Right cardiac atrium (tissue), 5 donors: ENCODE results near the gene DIS3L2. TPM values are rescaled to one million over a fixed set of nuclear protein-coding genes. Genes with fewer than 3 reads are reported as not detected.
A peak's percentile ranks its signal among the peaks of the same experiment; 100 is the strongest.

ENCODE experiments used
- ATAC-seq, 2 donors: fragments of 200-7000 bp; cut with Tn5 transposase; one replicate each; pipeline versions ENCODE4 v1.8.0 to v1.9.1; 2020; ENCODE audit warnings: moderate library complexity in 2 of 2, mild to moderate bottlenecking in 1 of 2
- DNase-seq, 3 donors: peaks; one replicate each; pipeline ENCODE4 v3.0.0-alpha.2; 2020
- H3K27ac ChIP-seq: one replicate; pipeline ENCODE4 v1.5.1; 2013; ENCODE audit warnings: mild to moderate bottlenecking, low read length, control low read depth, moderate library complexity
- H3K27me3 ChIP-seq: one replicate; pipeline ENCODE4 v1.6.1; 2013; ENCODE audit not compliant: control insufficient read depth, insufficient read depth
- H3K4me1 ChIP-seq: one replicate; pipeline ENCODE4 v1.6.1; 2013; ENCODE audit warnings: low read length; ENCODE audit not compliant: control insufficient read depth, insufficient read depth
- H3K4me3 ChIP-seq: one replicate; pipeline ENCODE4 v1.5.1; 2013; ENCODE audit warnings: low read length, control low read depth
- H3K9me3 ChIP-seq: one replicate; pipeline ENCODE4 v1.6.1; 2013; ENCODE audit warnings: low read length; ENCODE audit not compliant: control insufficient read depth
- WGBS: extraction: QIAGEN DNeasy Blood & Tissue Kit; methylation state at CpG from one replicate; pipeline ENCODE4 v1.1.7; 2013; 5-methylcytosine and 5-hydroxymethylcytosine counted together
- intact Hi-C, 4 donors: fragments of 100-400 bp; cut with DNase I; formaldehyde crosslinking; loops; one replicate each; pipeline versions ENCODE4 v1.11.0 to v1.14.0; 2022 to 2023
- polyA plus RNA-seq: library from polyadenylated mRNA; stranded (reverse); fragments of 200-250 nt; gene quantifications from one replicate; pipeline ENCODE4 v1.2.3, GENCODE V29; 2013
- total RNA-seq, 4 donors: library from RNA; stranded (reverse); fragmentation: NEBNext Ultra II Directional; extraction: Animal tissue kit (Norgen Biotek cat#: 25700); gene quantifications; one replicate each; pipeline ENCODE4 v1.2.1, GENCODE V29; 2021
- donor health status: healthy with polysubstance abuse.
- donor health status: DM: no; HTN: yes; CAD: no.
- donor health status: DM: no; HTN: no; CAD: no.
- donor health status: DM: no; HTN: yes; CAD: no; lungs with severe emphysema.
- donor health status: DM: yes; HTN: yes; CAD: no.

The DIS3L2 gene
- total and polyA plus RNA-seq, 5 donors = 11.0 to 25.4 (median 20.5) TPM

DNA sequence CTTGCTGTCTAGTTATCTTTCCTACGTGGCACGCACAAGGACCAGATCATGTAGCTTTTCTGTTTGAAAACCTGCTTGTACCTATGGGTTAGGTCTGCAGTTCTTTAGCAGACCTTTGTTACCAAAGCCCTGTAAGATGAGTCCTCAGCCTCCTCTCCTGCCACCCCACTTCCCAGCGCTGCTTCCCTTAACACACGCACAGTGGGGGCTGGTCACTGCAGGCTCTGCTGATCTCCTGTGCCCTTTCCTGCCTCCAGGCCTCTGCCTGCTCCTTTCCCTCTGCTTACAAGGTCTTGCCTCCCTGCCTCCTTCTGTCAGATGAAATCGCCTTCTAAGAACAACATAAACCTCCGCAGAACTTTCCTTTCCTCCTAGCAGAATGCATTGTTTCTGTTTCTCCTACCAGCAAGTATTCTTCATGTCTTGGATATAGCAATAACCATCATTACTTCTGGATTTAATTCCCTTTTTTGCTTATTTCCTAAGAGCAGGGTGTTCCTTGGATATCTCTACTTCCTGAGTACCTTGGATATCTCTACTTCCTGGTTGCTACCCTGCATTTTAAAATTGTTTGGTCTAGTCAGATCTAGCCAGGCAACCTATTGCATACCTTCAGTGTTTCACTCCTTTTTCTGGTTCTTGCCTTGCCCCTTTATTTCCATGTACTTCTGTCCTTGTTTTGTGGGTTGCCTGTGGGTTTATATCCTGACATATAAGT lies 257.4 kb downstream of the DIS3L2 start:
- intact Hi-C loops = no loop called here
- DNase-seq = no peak
- WGBS = 81% methylated on average over 6 of the region's 6 CpGs

DNA sequence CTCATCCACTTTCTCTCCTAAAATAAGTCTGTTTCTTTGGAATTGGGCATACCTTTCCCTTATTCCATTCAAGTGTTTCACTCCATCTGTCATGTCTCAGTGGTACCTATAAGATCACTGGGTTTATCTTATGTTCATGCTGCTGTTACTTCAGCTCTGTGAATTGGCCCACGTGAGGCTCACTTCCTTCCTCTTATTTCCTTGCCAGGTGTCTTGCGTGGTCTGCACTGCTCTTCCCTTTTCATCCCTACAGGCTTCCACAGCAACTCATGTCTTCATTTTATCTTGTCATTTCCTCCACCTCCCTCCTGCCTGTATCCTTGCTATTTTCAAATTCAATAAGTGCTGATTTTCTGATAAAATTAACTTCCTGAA lies 258.0 kb downstream of the DIS3L2 start:
- WGBS = 55% methylated on average over 2 of the region's 2 CpGs
- Histone ChIP-seq H3K9me3 (no peaks in the 10 kb centered on the region), H3K4me1 (peaks cover 2% of the 10 kb centered on the region), H3K4me3 (no peak overlapping the region), H3K27ac (no peak overlapping the region), H3K27me3 (no peaks in the 10 kb centered on the region)
- no peak for DNase-seq
- intact Hi-C loops = no loop called here
- ATAC-seq = no peak

More for the DNA sequence above, 257.4 kb downstream of the DIS3L2 start:
- peaks cover 2% of the 10 kb centered on the region for H3K4me1 ChIP-seq
- H3K27me3 ChIP-seq = no peaks in the 10 kb centered on the region
- no peak overlapping the region for H3K4me3 ChIP-seq
- H3K9me3 ChIP-seq = no peaks in the 10 kb centered on the region
- no peak overlapping the region for H3K27ac ChIP-seq
- peak in 1 of 2 donors; percentile 55 for ATAC-seq

DNA sequence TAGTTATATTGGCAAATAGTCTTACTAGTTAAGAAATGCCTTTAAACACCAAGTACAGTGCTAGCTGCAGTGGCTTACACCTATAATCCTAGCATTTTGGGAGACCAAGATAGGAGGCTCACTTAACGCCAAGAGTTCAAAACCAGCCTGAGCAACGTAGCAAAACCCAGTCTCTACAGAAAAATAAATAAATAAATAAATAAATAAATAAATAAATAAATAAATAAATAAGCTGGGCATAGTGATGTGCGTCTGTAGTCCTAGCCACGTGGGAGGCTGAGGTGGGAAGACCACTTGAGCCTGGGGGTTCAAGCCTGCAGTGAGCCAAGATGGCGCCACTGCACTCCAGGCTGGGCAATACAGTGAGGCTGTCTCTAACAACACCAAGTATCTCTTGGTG lies 258.4 kb downstream of the DIS3L2 start:
- H3K9me3 ChIP-seq = no peaks in the 10 kb centered on the region
- peaks cover 2% of the 10 kb centered on the region for H3K4me1 ChIP-seq
- WGBS = 93% methylated on average over 5 of the region's 5 CpGs
- H3K27ac ChIP-seq = no peak overlapping the region
- ATAC-seq (no peak), DNase-seq (no peak)
- H3K27me3 ChIP-seq = no peaks in the 10 kb centered on the region
- no peak overlapping the region for H3K4me3 ChIP-seq
- intact Hi-C loops = no loop called here

DNA sequence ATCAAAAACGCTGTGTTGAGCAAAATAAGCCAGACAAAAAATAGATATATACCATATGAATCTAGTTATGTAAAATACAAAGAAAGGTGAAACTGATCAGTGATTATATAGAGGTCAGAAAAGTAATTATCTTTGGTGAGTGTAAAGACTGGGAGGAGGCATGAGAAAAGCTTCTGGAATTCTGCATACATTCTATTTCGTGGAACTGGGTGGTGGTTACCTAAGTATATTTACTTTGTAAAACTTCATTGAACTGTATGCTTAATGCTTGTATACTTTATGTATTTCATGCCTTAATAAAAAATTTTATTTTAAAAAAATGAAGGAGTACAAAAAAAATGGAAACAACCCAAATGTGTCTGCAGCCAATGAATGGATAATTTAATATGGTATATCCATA lies 263.9 kb downstream of the DIS3L2 start:
- H3K4me3 ChIP-seq = no peak overlapping the region
- DNase-seq (no peak), ATAC-seq (no peak)
- no peak overlapping the region for H3K27ac ChIP-seq
- WGBS = 49% methylated on average over 2 of the region's 2 CpGs
- no peaks in the 10 kb centered on the region for H3K4me1 ChIP-seq
- H3K27me3 ChIP-seq = no peaks in the 10 kb centered on the region
- H3K9me3 ChIP-seq = no peaks in the 10 kb centered on the region
- intact Hi-C loops = no loop called here

DNA sequence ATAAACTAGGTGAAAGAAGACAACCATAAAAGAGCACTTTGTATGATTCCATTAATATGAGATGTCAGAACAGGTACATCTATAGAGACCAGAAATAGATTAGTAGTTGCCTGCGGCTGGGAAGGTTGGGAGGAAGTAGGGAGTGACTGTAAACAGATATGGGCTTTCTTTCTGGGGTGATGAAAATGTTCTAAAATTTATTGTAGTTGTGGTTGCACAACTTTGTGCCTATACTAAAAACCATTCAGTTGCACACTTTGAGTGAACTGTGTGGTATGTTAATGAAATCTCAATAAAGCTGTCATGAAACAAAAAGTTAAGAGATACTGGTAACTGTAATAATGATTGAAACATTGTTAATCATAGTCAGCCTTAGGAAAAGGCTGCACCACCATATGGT lies 264.4 kb downstream of the DIS3L2 start:
- DNase-seq = no peak
- no peaks in the 10 kb centered on the region for H3K27me3 ChIP-seq
- no peak overlapping the region for H3K27ac ChIP-seq
- H3K4me1 ChIP-seq = no peaks in the 10 kb centered on the region
- intact Hi-C loops = no loop called here
- no peak for ATAC-seq
- WGBS = 91% methylated on average over 1 of the region's 1 CpG
- H3K9me3 ChIP-seq = no peaks in the 10 kb centered on the region
- H3K4me3 ChIP-seq = no peak overlapping the region

DNA sequence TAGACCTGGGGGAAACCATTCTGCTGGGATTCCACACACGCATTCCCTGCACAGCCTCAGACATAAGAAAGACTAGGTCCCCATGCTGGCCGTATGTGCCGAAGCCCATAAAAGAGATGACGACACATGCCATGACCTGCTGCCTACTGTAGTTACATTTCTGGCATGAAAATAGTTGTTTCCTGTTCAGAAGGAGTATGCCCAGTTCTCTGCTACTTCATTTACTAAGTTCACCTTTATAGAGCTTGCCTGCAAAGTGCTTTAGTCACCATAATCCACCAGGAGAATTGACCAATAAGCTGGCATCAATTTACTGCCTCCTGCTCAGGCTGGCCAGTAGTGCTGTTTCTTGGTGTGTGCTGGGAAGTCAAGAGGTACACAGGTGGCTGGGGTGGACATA lies 266.8 kb downstream of the DIS3L2 start:
- intact Hi-C loops = no loop called here
- no peak for ATAC-seq
- H3K27ac ChIP-seq = no peak overlapping the region
- no peaks in the 10 kb centered on the region for H3K9me3 ChIP-seq
- no peaks in the 10 kb centered on the region for H3K4me1 ChIP-seq
- no peak overlapping the region for H3K4me3 ChIP-seq
- H3K27me3 ChIP-seq = no peaks in the 10 kb centered on the region
- no peak for DNase-seq
- WGBS = 95% methylated on average over 4 of the region's 4 CpGs

DNA sequence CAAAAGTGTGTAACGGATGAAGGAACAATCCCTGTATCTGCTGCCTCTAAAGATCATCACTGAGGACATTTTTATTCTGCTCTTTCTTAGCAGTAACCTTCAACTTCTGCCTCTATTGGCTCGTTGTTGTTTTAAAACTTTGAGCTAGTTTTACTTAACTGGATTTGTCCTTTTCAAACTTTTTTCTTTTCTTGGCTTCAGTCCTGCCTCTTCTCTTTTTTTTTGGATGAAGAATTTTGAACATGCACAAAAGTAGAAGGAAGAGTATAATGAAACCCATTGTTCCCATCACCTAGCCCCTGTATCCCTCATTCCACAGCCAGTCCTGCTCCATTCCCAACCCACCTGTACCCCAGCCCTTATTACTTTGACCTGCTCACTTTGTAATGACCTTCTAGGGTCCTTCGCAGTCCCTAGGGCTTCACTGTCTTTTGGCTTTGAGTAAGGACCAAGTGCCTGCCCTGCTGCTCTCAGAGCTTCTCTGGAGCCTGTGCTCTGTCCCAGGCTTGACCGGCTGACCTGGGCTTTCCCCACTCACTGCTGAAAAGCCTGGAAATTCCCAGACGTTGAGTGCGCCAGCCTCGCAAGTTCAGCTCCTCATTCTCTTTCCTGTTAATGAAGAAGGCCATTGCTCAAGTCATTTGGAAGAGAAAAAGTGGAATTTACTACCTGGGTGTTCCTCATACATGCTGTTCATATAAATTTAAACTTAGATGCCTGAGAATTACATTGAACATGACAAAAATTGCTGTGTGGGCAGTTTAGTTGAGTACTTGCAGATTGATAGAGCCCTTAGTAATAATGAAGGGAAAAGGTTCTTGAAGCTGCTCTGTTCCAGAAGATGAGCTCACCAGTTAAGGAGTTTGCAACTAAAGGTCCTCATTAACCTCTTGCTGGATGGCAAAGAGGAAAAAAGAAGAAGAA lies 267.7 kb downstream of the DIS3L2 start:
- Histone ChIP-seq H3K4me3 (no peak overlapping the region), H3K27me3 (no peaks in the 10 kb centered on the region), H3K4me1 (peaks cover 2% of the 10 kb centered on the region), H3K27ac (no peak overlapping the region), H3K9me3 (no peaks in the 10 kb centered on the region)
- peak; percentile 71 to 80 for ATAC-seq
- WGBS = 52% methylated on average over 7 of the region's 7 CpGs
- intact Hi-C loops = no loop called here
- peak; percentile 48 to 75 (median 56) for DNase-seq

DNA sequence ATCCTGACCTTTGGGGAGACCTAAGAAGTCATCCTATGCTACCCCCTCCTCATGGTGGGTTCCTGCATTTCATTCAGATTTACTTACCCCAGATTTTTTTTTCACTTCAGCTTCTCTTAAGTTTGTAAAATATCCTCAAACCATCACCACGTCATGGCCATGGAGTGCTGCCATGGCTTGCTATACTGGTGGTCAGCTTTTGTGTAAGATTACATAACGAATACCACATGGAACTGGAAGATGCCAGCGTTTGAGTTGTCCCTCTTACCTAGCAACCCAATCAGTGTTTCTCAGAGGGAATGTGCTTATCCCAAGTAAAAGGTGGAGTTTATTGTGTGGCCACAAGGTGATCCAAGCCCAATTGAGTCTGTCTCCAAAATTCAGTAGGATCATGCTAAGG lies 268.4 kb downstream of the DIS3L2 start:
- intact Hi-C loops = no loop called here
- Histone ChIP-seq H3K27ac (no peak overlapping the region), H3K4me3 (no peak overlapping the region), H3K27me3 (no peaks in the 10 kb centered on the region), H3K4me1 (peaks cover 2% of the 10 kb centered on the region), H3K9me3 (no peaks in the 10 kb centered on the region)
- ATAC-seq (no peak), DNase-seq (peak in 1 of 3 donors; percentile 67)
- 69% methylated on average over 3 of the region's 3 CpGs for WGBS

DNA sequence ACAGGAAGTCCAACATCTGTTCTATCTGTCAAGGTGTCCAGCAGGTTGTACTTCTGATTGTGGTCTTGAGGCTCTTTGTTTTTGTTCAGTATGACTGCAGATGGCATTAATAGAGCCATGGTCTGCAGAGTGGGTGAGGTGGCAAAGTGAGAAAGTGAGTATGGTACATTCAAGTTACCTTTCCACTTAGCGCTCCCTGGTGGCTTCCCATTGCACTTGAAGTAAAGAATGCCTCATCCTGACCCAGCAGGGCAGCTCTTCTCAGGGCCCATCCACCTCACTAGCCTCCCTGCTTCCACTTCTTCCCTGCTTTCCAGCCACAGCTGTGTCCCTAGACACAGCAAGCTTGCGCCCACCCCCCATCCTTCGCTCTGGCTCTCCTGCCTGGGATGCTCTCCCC lies 269.0 kb downstream of the DIS3L2 start:
- no peaks in the 10 kb centered on the region for H3K9me3 ChIP-seq
- 96% methylated on average over 3 of the region's 3 CpGs for WGBS
- no peaks in the 10 kb centered on the region for H3K27me3 ChIP-seq
- ATAC-seq = no peak
- H3K27ac ChIP-seq = no peak overlapping the region
- DNase-seq = no peak
- intact Hi-C loops = no loop called here
- H3K4me1 ChIP-seq = peaks cover 2% of the 10 kb centered on the region
- no peak overlapping the region for H3K4me3 ChIP-seq

DNA sequence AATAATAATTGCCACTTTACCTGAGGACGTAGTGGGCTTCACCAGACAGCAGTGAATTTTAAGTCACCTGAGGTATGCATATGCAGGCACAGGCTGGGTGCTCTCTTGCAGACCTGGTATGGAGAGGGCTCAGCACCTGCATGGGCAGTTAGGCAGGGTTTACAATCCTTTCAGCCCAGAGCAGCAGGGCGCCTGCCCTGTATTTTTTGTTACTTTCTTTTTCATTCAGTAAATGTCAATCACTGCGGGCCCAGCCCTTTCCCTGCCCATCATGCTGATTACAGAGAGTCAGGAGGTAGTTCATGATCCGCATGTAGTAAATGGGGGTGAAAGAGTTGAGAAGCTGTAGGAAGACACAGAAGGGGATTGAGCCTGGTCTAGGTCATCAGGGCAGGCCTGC lies 270.0 kb downstream of the DIS3L2 start:
- DNase-seq = no peak
- H3K9me3 ChIP-seq = no peaks in the 10 kb centered on the region
- H3K27me3 ChIP-seq = no peaks in the 10 kb centered on the region
- ATAC-seq = no peak
- intact Hi-C loops = no loop called here
- H3K4me1 ChIP-seq = peaks cover 2% of the 10 kb centered on the region
- H3K27ac ChIP-seq = no peak overlapping the region
- H3K4me3 ChIP-seq = no peak overlapping the region
- WGBS = 96% methylated on average over 4 of the region's 4 CpGs

DNA sequence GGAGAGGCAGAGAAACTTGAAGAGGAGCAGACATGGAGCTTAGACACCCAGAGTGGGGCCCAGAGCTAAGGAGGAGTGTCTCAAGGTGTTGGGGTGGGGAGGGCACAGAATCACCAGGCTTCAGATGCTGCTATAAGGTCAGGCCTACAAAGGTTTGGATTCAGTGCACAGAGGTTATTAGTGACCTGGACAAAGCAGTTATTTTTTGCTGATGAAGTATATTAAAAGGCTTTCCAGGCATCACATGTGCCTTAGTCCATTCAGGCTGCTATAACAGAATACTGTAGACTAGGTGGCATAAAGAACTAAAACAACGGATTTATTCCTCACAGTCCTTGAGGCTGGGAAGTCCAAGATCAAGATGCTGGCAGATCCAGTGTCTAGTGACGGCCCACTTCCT lies 271.4 kb downstream of the DIS3L2 start:
- 91% methylated on average over 2 of the region's 2 CpGs for WGBS
- no peak for DNase-seq
- H3K27ac ChIP-seq = no peak overlapping the region
- no peaks in the 10 kb centered on the region for H3K27me3 ChIP-seq
- intact Hi-C loops = no loop called here
- H3K9me3 ChIP-seq = no peaks in the 10 kb centered on the region
- H3K4me3 ChIP-seq = no peak overlapping the region
- no peak for ATAC-seq
- H3K4me1 ChIP-seq = peaks cover 2% of the 10 kb centered on the region
